Medulla oblongata (tissue), 1 donor: ENCODE measurements around the gene PARD3.

ENCODE experiments used
- DNase-seq: peaks from one replicate; pipeline ENCODE4 v3.0.0-alpha.2; 2015; ENCODE audit errors: extremely low spot score

Gene PARD3

DNA sequence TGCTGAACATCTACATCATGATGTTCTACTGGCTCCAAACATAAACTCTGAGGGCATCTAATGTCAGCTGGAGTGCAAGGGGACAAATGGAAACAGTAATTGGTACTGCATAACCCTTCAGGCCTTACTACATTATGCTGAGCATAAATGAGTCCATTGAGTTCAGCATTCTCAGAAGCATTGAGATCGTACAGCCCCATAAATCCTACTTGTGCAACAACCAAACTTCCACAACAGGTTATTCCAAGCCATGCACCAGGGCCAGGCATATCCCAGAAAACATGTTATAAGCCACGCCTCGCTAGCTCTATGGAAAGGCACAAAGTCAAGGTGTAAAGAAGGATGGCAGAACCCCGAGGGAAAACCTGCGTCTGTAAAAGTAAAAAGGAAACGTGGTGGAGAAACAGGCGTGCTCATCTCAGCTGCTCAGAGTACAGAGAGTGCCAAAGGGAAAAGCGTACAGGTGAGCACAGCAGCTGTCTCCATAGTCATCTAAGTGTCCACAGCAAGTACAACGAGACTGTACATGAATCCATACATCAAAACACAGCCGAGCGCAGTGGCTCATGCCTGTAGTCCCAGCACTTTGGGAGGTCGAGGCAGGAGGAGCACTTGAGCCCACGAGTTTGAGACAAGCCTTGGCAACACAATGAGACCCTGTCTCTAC, 124.6 kb downstream of the PARD3 start:
- no peak for DNase-seq

DNA sequence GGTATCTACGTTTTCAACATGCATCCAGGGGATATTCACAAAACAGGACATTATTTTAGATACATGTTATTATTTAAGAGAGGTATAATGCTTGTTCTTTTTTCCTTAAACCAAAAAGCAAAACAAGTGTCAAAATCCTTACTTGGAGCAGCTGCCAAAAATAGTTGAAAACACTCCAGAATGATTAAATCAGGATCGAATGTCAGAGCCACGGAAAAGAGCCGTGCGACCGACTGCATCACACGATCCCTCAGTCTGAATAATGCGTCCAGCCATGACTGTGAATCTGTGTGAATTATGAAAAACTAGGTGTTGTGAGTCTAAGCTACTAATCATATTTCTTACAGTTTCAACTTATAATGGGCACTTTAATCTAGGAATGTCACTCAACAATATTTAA, 126.0 kb downstream of the PARD3 start:
- no peak for DNase-seq

DNA sequence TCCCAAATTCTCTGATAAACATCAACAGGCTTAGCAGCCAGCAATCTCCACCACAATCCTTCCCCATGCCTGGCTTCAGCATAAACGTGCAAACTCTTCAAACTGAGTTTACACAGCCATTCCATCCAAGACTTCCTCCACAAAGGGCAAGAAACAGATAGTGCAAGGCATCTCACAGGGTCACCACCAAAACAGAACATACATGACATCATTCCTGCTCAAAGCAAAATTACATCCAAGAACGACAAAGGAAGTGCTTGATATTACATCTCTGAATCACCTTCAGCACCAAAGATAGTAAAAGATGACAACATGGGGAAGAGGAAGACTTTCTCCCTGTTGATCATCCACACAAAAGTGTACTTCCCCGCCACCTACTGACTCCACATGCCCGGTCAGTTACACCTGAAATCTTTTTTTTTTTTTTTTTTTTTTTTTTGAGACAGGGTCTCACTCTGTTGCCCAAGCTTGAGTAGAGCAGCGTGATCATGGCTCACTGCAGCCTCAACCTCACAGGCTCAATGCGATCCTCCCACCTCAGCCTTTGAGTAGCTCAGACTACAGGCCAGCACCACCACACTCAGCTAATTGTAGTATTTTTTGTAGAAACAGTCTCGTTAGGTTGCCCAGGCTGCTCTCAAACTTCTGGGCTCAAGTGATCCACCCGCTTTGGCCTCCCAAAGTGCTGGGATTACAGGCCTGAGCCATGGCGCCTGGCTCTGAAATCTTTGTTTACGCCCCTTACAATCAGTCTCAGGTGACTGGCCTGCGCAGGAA, 127.5 kb downstream of the PARD3 start:
- no peak for DNase-seq

DNA sequence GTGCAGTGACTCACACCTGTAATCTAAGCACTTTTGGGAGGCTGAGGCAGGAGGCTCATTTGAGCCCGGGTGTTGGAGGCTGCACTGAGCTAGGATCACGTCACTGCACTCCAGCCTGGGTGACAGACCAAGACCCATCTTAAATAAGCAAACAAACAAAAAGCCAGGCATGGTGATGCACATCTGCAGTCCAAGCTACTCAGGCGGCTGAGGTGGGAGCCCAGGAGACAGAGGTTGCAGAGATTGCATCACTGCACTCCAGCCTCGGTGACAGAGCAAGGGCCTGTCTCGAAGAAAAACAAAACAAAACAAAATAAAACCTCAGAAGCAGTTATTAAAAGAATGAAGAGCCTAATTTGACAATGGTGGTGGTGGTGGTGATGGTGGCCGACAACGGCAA, 132.5 kb downstream of the PARD3 start:
- no peak for DNase-seq

DNA sequence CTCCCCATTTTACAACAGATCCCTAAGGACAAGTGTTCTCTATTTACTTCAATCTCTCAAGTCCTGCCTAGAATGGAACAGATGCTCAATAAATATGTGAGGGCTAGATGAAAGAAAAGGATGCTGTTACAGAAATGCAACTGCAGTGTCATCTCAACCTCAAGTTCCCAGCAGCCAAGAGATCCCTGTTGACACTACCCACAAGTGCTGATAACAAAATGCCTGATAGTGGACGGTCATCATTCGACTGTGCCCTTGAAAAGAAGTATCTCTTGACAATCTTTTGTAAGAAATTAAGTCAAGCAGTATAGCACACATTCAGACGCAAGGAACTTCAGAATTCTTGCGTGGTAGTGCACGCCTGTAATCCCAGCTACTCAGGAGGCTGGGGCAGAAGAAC, 133.2 kb downstream of the PARD3 start:
- DNase-seq, result no peak

DNA sequence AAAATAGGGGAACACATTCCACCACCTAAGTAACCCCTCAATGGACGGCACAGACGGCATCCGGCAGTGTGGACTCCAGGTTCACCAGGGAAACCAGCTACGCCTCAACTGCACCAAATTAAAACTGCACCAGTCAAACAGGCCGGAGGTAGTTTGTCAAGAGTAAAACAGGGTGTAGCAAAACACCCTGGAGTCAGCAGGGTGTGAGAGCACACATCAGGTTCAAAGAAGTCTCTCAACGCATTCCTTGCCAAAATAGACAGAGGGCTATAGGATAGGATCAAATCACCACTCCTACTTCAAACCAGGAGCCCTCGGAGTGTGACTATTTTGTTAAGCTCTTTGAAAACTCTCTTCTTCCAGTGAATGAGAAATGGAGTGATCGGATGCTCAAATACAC, 135.9 kb downstream of the PARD3 start:
- no peak for DNase-seq

DNA sequence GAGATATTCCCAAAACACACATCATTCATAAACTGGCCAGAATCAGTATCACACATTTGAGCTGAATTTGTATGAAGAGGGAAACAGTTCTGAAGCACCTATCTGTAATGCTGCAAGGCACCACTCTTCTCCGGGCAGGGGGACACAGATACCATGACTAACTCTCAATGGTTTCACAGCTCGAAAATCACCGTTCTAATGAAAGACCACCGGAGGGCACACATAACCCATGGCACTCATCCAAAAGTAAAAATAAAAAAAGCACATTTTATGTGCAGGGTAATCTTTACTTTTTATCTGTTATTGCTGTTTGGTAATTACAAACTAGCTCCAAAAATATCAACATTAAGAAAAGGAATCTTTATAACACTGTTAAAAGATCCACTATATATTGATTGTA, 137.5 kb downstream of the PARD3 start:
- no peak for DNase-seq

GRCh38 chr10:34677132-34677531, 138.0 kb downstream of the PARD3 start:
- no peak for DNase-seq

GRCh38 chr10:34674176-34674575, 140.9 kb downstream of the PARD3 start:
- no peak for DNase-seq

- no peak for DNase-seq
Observed at GRCh38 chr10:34670081-34670480, 145.0 kb downstream of the PARD3 start.

DNA sequence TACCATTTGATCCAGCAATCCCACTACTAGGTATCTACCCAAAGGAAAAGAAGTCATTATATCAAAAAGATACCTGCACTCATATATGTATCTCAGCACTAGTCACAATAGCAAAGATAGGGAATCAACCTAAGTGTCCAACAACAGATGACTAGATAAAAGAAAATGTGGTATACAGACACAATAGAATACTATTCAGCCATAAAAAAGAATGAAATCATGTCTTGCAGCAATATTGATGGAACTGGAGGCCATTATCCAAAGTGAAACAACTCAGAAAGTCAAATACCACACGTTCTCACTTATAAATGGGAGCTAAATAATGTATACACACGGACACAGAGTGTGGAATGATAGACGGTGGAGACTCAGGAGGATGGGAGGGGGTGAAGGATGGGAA, 146.0 kb downstream of the PARD3 start:
- no peak for DNase-seq

DNA sequence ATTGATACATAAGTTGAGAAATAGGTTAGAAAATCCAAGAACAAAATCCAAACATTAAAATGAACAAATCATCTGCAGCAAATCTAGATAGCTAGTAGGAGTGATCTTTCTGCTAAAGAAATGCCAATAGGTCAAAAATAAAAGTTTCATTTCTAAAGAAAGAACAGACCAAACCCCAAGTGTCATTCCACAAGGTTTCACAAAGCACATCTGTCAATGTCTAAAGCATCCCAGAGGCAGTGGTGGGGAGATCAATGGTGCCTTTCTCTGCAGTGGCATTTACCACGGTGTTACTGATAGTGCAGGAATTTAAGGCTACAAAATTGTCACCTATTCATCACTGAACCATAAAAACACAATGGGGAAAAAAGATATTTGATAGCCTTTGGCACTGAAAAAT, 147.9 kb downstream of the PARD3 start:
- DNase-seq, result no peak

- DNase-seq, result peak; percentile 85
Observed at GRCh38 chr10:34666008-34666704, 148.9 kb downstream of the PARD3 start.

DNA sequence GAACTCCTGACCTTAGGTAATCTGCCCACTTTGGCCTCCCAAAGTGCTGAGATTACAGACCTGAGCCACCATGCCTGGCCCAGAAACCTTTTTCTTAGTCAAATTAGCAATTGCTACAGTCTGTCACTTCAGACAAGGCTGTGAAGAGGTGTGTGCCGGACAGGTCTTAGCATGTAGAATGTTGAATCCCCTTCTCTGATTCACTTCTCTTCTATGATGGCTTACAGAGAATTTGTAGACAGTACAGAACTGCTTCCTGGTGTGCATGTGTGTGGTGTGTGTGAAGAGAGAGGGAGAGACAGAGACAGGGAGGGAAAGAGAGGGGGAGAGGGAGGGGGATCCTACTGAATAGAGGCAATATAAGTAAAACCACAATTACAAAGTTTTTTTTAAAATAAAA, 150.4 kb downstream of the PARD3 start:
- DNase-seq, result no peak

- no peak for DNase-seq
Observed at GRCh38 chr10:34661580-34661979, 153.5 kb downstream of the PARD3 start.

- DNase-seq, result no peak
Observed at GRCh38 chr10:34658934-34659333, 156.2 kb downstream of the PARD3 start.

DNA sequence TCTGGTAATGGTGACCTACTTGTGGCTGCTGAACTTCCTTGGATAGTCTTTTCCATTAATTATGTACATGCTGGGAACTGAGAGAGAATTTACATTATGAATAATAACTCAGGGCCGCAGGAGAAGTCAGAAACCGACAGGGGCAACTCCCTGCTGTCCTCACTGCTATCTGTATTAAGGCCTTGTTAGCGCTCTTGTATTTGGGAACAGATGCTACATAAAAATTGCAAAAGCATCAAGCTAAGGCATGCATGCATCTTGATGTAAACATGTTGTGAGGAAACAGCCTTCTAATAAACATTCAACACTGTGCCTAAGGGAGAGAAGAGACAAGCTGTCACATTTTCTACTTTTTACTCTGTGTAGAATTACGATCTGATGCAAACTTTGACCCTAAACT, 158.4 kb downstream of the PARD3 start:
- DNase-seq, result no peak

DNA sequence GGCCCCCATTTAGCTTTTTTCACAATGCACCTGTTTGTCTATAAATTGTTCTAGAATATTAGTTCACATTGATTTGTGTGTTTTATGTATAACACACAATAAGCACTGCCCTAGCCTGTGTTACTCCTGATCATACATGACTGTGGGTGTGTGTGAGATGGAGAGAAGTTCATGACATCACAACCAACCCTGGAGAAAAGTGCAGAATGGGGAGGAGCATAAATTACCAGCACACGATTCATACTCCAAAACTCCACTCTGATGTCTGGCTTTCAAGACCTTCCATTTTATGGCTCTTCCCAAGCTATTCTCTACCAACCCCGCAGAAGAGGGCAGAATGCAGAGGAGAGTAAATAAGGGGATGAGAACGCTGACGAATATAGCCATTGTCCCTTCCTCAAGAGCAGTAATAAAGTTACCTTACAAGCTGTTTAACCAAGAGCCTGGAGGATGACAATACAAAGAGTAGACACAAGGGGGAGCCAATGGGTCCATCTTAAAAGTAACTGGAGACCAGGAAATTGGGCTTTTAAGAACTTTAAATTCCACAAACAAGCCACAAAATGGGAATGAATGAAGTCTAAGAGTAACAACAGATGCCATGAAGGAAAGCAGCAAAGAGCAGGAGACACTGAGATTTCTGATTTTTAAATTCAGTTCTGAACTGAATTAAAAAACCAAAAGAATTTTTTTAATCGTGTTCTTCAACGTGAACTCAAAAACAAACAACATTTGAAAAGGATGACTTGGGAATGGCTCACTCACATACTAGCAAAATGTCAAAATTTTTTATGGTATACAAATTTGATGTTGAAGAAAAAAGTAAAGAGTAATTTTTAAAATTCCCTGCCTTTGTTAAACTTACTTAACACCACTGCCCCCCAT, 159.6 kb downstream of the PARD3 start:
- DNase-seq, result peak; percentile 65

DNA sequence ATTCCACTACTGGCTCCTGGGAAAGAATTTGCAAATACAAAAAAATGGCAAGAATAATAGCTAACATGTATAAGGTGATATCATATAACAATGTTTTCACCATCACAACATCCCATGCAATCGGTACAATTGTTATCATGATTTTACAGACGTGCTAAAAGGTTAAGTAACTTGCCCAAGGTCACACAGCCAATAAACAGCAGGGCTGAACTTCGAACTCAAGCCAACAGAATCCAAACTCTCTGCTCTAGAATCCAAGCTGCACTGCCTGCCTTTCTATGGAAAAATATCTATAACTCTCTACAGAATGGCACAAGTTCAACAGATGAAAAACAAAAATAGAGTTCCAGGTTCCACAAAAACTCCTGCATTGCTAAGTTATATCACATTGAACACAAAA, 160.9 kb downstream of the PARD3 start:
- DNase-seq, result no peak

GRCh38 chr10:34653530-34653929, 161.6 kb downstream of the PARD3 start:
- DNase-seq, result no peak

DNA sequence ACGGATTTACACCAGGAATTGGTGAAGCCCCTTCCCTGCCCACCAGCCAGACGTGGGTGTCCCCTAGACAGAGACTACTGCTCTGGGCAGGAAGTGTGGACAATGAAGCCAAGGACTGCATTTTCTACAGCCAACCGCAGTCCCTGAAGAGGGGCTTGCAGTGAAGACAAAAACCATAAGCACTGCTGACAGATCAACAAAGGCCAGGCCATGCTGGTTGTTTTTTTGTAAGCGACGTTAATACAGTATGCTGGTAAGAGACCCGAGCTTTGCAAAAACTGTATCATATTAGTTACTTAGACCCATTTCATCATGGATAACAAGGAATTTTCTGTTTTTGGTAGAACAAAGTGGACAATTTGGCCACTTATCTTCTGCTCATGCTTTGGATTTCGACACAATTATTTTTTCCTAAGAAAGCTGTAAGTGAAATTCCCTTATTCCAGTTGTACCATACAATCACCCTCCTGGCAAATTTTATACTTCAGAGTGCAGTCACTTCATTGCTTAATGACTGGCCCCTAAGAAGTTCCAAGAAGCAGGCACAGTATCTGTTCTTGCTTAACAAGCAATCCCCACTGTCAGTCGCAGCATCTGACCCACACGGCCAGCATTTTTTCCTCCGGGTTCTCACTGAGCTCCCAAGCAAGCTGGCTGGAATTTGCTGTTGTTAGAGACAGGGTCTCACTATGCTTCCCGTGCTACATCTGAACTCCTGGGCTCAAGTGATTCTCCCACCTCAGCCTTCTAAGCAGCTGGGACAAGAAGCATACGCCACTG, 163.5 kb downstream of the PARD3 start:
- DNase-seq, result no peak
